LNCaP clone FGC (cell line): ENCODE results near the gene SLC25A21.
"Not testable (repeated sequence)": the region's sequence is repeated elsewhere in the genome, so short reads cannot be mapped to it uniquely, and the experiment has no call there.

Experiments
- DNase-seq: peaks from one replicate; pipeline ENCODE4 v3.0.0-alpha.2; 2011; ENCODE audit warnings: low read depth
- H3K4me3 ChIP-seq: 2 replicates; pipeline ENCODE4 v1.5.1; 2011; ENCODE audit warnings: mild to moderate bottlenecking, low read depth, low read length, control low read depth
- TF ChIP-seq, protein P1 (sequence below): IDR thresholded peaks from 2 replicates; pipeline ENCODE4 v1.5.1; 2012; ENCODE audit warnings: mild to moderate bottlenecking; ENCODE audit not compliant: control insufficient read depth, insufficient read depth; ENCODE audit errors: extremely low read depth

SLC25A21 gene

GRCh38 chr14:36879558-36879957 is 292.8 kb downstream of the SLC25A21 start:
- H3K4me3 ChIP-seq, result no peak overlapping the region
- no peak for DNase-seq
- TF ChIP-seq, protein P1, sequence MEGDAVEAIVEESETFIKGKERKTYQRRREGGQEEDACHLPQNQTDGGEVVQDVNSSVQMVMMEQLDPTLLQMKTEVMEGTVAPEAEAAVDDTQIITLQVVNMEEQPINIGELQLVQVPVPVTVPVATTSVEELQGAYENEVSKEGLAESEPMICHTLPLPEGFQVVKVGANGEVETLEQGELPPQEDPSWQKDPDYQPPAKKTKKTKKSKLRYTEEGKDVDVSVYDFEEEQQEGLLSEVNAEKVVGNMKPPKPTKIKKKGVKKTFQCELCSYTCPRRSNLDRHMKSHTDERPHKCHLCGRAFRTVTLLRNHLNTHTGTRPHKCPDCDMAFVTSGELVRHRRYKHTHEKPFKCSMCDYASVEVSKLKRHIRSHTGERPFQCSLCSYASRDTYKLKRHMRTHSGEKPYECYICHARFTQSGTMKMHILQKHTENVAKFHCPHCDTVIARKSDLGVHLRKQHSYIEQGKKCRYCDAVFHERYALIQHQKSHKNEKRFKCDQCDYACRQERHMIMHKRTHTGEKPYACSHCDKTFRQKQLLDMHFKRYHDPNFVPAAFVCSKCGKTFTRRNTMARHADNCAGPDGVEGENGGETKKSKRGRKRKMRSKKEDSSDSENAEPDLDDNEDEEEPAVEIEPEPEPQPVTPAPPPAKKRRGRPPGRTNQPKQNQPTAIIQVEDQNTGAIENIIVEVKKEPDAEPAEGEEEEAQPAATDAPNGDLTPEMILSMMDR, result no peak

DNA sequence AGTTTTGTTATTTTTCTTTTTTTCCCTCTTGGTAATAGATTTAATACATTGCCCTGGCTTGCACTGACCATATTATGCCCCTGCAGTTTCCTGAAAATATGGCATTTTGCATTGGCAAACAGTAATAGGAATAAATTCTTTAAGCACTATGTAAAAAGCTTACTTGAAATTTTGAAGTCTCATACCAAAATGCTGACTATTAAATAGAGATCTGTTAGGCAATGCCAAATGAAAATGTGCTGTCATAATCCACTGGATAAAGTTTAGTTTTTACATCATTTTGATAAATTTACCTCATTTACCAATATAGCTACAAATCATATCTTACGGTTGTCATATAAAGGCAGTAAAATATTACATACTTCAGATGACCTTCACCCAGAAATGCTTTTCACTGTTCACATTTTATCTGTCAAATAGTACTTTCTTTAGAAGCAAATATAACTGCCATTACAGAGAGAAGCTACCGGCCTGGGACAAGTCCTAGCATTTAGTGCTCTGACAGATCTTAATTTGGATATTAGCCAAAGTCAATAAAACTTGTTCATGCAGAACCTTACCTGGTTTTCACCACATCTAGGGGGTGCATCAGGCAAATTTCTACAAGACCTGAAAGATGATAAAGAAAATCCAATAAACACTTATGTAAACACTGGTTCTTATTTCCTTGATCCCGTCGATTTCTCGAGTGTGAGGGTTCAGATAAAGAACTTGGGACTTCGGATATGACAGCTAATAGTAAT is 297.8 kb downstream of the SLC25A21 start:
- TF ChIP-seq, protein P1, result no peak

GRCh38 chr14:36870776-36871175 is 301.6 kb downstream of the SLC25A21 start:
- TF ChIP-seq, protein P1, result no peak

More for the DNA sequence above, 297.8 kb downstream of the SLC25A21 start:
- H3K4me3 ChIP-seq, result no peak overlapping the region
- DNase-seq, result peak; percentile 87

GRCh38 chr14:36869125-36869524 is 303.3 kb downstream of the SLC25A21 start:
- DNase-seq, result no peak
- TF ChIP-seq, protein P1, result no peak
- no peak overlapping the region for H3K4me3 ChIP-seq

More at GRCh38 chr14:36870776-36871175, 301.6 kb downstream of the SLC25A21 start:
- no peak for DNase-seq
- H3K4me3 ChIP-seq, result no peak overlapping the region

GRCh38 chr14:36866867-36867266 is 305.5 kb downstream of the SLC25A21 start:
- DNase-seq, result no peak
- TF ChIP-seq, protein P1, result no peak
- no peak overlapping the region for H3K4me3 ChIP-seq

GRCh38 chr14:36863271-36863670 is 309.1 kb downstream of the SLC25A21 start:
- TF ChIP-seq, protein P1, result no peak
- no peak for DNase-seq
- no peak overlapping the region for H3K4me3 ChIP-seq

DNA sequence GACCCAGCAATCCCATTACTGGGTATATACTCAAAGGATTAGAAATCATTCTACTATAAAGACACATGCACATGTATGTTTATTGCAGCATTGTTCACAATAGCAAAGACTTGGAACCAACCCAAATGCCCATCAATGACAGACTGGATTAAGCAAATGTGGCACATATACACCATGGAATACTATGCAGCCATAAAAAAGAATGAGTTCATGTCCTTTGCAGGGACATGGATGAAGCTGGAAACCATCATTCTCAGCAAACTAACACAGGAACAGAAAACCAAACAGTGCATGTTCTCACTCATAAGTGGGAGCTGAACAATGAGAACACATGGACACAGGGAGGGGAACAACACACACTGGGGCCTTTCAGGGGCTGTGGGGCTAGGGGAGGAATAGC is 310.2 kb downstream of the SLC25A21 start:
- not testable (repeated sequence) for H3K4me3 ChIP-seq, DNase-seq
